Vein endothelial cell (primary cell): ENCODE measurements around the gene ATAD1. TPM values are rescaled to one million over a fixed set of nuclear protein-coding genes. Genes with fewer than 3 reads are reported as not detected.

ENCODE experiments used
- small RNA-seq: library from RNA; depleted of rRNA; stranded (forward); fragments of <200 nt; gene quantifications from one replicate; pipeline ENCODE3, GENCODE V24; 2012
- total RNA-seq: library from RNA; depleted of rRNA; stranded (reverse); fragments of >200 nt; gene quantifications from 2 replicates; pipeline ENCODE4 v1.2.3, GENCODE V29; 2012

ATAD1 gene
- 25.8 and 29.9 TPM in 2 replicates for total RNA-seq

GRCh38 chr10:87817609-87818504, at the start of gene ATAD1:
ATAD1 (minus strand) TSS chr10:87818226; CDS start chr10:87814599, 3,627 bp downstream.

GRCh38 chr10:87863053-87863943, 45.3 kb upstream of the ATAD1 start, which contains the start of the genes KLLN and PTEN:
KLLN (minus strand) TSS chr10:87863533; CDS start chr10:87862487, 1,046 bp downstream.
PTEN (plus strand) TSS chr10:87863625; CDS start chr10:87864470, 845 bp downstream.

Small RNA genes lying within 50 kb of the gene (small RNA-seq; reads per million reads assigned to genes)
- not detected for gene RN7SL78P

Other genes starting within 250 kb of the ATAD1 start
- gene PAPSS2, start 158.3 kb downstream of the ATAD1 start, total RNA-seq = 55.2 and 64.2 TPM in 2 replicates
- 0.33 and 0.57 TPM in 2 replicates for gene KLLN, start 45.3 kb upstream of the ATAD1 start, total RNA-seq
- 77.6 and 114 TPM in 2 replicates for gene PTEN, start 45.4 kb upstream of the ATAD1 start, total RNA-seq